ENCODE results near the gene NDUFAF2. TPM values are rescaled to one million over a fixed set of nuclear protein-coding genes. Genes with fewer than 3 reads are reported as not detected.

NDUFAF2 gene
- total RNA-seq, 1 donor from 2014 or later, result 32.3 TPM

GRCh38 chr5:61198606-61199005, 253.6 kb downstream of the NDUFAF2 start:
- no peak for TF ChIP-seq CTCF (conservative IDR thresholded peaks at IDR 0.05; ENCODE audit: low read depth, low read length)
- DNase-seq (ENCODE audit: low read depth), result no peak
- H3K4me3 ChIP-seq (ENCODE audit: low read depth, low read length), result no peak overlapping the region

GRCh38 chr5:61200582-61201155, 255.7 kb downstream of the NDUFAF2 start:
- DNase-seq (ENCODE audit: low read depth), result no peak
- no peak for TF ChIP-seq CTCF (conservative IDR thresholded peaks at IDR 0.05; ENCODE audit: low read depth, low read length)

GRCh38 chr5:61202213-61202612, 257.2 kb downstream of the NDUFAF2 start:
- TF ChIP-seq CTCF (conservative IDR thresholded peaks at IDR 0.05; ENCODE audit: low read depth, low read length), result no peak
- H3K4me3 ChIP-seq (ENCODE audit: low read depth, low read length), result no peak overlapping the region
- DNase-seq (ENCODE audit: low read depth), result no peak

More at GRCh38 chr5:61200582-61201155, 255.7 kb downstream of the NDUFAF2 start:
- H3K4me3 ChIP-seq (ENCODE audit: low read depth, low read length), result no peak overlapping the region

Other genes with a start within 250 kb of the NDUFAF2 start
- 21.4 and 38.6 TPM in 2 replicates for gene DEPDC1B, start 245.0 kb upstream of the NDUFAF2 start, total RNA-seq
- gene ELOVL7, start 100.9 kb upstream of the NDUFAF2 start, total RNA-seq, result 6.3 and 7.5 TPM in 2 replicates
- 10.3 and 16.6 TPM in 2 replicates for gene ERCC8, start 135 bp upstream of the NDUFAF2 start, total RNA-seq
- gene SMIM15, start 217.3 kb downstream of the NDUFAF2 start, total RNA-seq, result 70.5 and 71.4 TPM in 2 replicates